Heart left ventricle (tissue), 16 donors: ENCODE results near the gene ARL3. TPM values are rescaled to one million over a fixed set of nuclear protein-coding genes. Genes with fewer than 3 reads are reported as not detected.

Source experiments
- ATAC-seq, 4 donors: fragments of 200-7000 bp; cut with Tn5 transposase; one replicate each; pipeline ENCODE4 v1.9.1; 2020 to 2022; ENCODE audit warnings: moderate library complexity in 4 of 4, mild to moderate bottlenecking in 3 of 4, moderate number of reproducible peaks in 1 of 4
- DNase-seq, 5 donors: peaks; one replicate each; pipeline ENCODE4 v3.0.0-alpha.2; 2020
- H3K27ac ChIP-seq, 12 donors: fragments of 200-600 bp; sonication (generic) in 4 of 12; one replicate each; pipeline versions ENCODE4 v1.5.0 to v1.8.0; 2016 to 2022; ENCODE audit warnings: mild to moderate bottlenecking in 2 of 12
- H3K27me3 ChIP-seq, 9 donors: fragments of 200-600 bp; sonication (generic) in 2 of 9; one replicate each; pipeline versions ENCODE4 v1.5.1 to v1.8.0; 2016 to 2022; ENCODE audit warnings: mild to moderate bottlenecking in 3 of 9
- H3K36me3 ChIP-seq, 9 donors: fragments of 200-600 bp; sonication (generic) in 2 of 9; one replicate each; pipeline versions ENCODE4 v1.5.0 to v1.8.0; 2018 to 2022; ENCODE audit warnings: mild to moderate bottlenecking in 2 of 9
- H3K4me1 ChIP-seq, 12 donors: fragments of 200-600 bp; sonication (generic) in 4 of 12; one replicate each; pipeline versions ENCODE4 v1.5.0 to v1.8.0; 2016 to 2022; ENCODE audit warnings: mild to moderate bottlenecking in 3 of 12
- H3K4me3 ChIP-seq, 12 donors: fragments of 200-600 bp; sonication (generic) in 4 of 12; one replicate each; pipeline versions ENCODE4 v1.5.0 to v1.8.0; 2017 to 2022; ENCODE audit warnings: mild to moderate bottlenecking in 9 of 12, moderate library complexity in 4 of 12
- H3K9me3 ChIP-seq, 12 donors: fragments of 200-600 bp; sonication (generic) in 4 of 12; one replicate each; pipeline versions ENCODE4 v1.5.0 to v1.8.0; 2016 to 2022; ENCODE audit warnings: mild to moderate bottlenecking in 1 of 12
- POLR2A ChIP-seq, 2 donors: fragments of 450-650 bp; IDR thresholded peaks; one replicate each; pipeline ENCODE4 v1.6.1; 2017; ENCODE audit warnings: antibody characterized with exemption in 2 of 2, mild to moderate bottlenecking in 2 of 2, moderate library complexity in 2 of 2
- WGBS, 4 donors: extraction: QIAGEN DNeasy Blood & Tissue Kit in 2 of 4; methylation state at CpG; one replicate each; pipeline versions ENCODE4 v1.1.5 to v1.1.7; 2013 to 2018; 5-methylcytosine and 5-hydroxymethylcytosine counted together
- intact Hi-C, 10 donors: fragments of 100-400 bp; cut with DNase I; formaldehyde crosslinking; loops; one replicate each; pipeline versions ENCODE4 v1.11.1 to v1.14.2; 2022
- polyA plus RNA-seq, 2 donors: library from polyadenylated mRNA; stranded (reverse); fragments of 200-250 nt; gene quantifications; one replicate each; pipeline ENCODE4 v1.2.3, GENCODE V29; 2013
- total RNA-seq, 9 donors: library from RNA; depleted of rRNA in 2 of 9; stranded (reverse); fragments of >200 nt in 2 of 9; fragmentation: NEBNext Ultra II Directional in 3 of 9; extraction: Animal tissue kit (Norgen Biotek cat#: 25700) in 3 of 9; gene quantifications; one replicate each; pipeline versions ENCODE4 v1.1.0 to v1.2.4, GENCODE V29; 2016 to 2023
- TF ChIP-seq, protein P1 (sequence below), 12 donors: fragments of 200-600 bp; sonication (generic) in 4 of 12; IDR thresholded peaks; one replicate each; pipeline versions ENCODE4 v1.5.0 to v1.8.0; 2018 to 2022; ENCODE audit warnings: antibody characterized with exemption in 12 of 12, mild to moderate bottlenecking in 5 of 12
- donor health status: ischemic (EF 13 %, LVEDD 7.1; RV severe dilation, severe dysfunction).
- donor health status: healthy with polysubstance abuse.
- donor health status: DM: no; HTN: yes; CAD: no.
- donor health status: DM: no; HTN: no; CAD: no.
- donor health status: ischemic (EF 25% LVEDD 6.9; RV normal size, moderate dysfunction).
- donor health status: ischemic (EF 25% LVEDD 5.7; RV mildly dilated, moderate dysfunction).
- donor health status: healthy.
- donor health status: DM: yes; HTN: yes; CAD: no.
- donor health status: ischemic (EF 35%, LVEDD 5.7; RV mildly dilated, moderate dysfunction).
- donor health status: nonischemic (EF 11% LVEDD 7.7; RV severe dilation, severe dysfunction).
- donor health status: DM: yes; HTN: yes; CAD: no.
- donor health status: PGD.
- donor health status: ischemic (EF 29% LVEDD 5.4; RV normal size, mild dysfunction).
- donor health status: nonischemic (EF 23%, LVEDD 6.1; RV moderate dilation, normal function).

The ARL3 gene
- total and polyA plus RNA-seq, 11 donors, result 5.8 to 19.3 (median 12.6) TPM

DNA sequence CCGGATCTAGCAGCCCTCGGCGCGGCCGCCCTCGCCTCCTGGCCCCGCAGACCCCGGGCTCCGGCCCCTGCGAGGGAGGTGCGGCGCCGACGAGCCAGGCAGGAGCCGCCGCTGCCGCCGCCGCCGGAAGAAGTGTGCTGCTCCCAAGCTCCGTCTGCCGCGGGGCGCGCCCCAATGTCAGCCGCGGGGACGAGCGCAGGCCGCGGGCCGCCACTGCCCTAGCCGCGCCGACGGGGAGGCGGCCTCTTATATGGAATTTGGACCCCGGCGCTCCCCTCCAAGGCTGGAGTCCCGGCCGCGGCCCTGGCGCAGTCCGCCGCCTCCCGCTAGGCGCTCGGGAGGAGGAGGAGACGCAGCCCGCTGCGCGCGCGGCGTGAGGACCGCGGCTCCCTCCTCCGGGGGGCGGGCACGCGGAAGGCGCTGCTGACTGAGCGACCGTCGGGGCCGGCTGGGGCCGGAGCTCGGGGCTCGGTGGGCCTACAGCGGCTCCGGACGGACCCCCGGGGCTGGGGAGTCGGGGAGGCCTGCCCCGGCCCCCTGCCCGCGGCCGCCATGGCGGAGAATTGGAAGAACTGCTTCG lies 70.0 kb downstream of the ARL3 start, which contains the start of gene TRIM8:
TRIM8 (plus strand) TSS at position 414 of the 580 bp plus-strand sequence; CDS start at position 553, 139 bp downstream.
- H3K4me3 ChIP-seq, result peak within 1 kb of the TSS; percentile 68 to 97 (median 86)
- no peaks in the 10 kb centered on the region for H3K27me3 ChIP-seq
- peak in 4 of 5 donors; percentile 55 to 85 (median 66) for DNase-seq
- H3K9me3 ChIP-seq, result no peaks in the 10 kb centered on the region
- no peak for TF ChIP-seq POLR2A (IDR thresholded peaks at IDR 0.05)
- TF ChIP-seq, protein P1, sequence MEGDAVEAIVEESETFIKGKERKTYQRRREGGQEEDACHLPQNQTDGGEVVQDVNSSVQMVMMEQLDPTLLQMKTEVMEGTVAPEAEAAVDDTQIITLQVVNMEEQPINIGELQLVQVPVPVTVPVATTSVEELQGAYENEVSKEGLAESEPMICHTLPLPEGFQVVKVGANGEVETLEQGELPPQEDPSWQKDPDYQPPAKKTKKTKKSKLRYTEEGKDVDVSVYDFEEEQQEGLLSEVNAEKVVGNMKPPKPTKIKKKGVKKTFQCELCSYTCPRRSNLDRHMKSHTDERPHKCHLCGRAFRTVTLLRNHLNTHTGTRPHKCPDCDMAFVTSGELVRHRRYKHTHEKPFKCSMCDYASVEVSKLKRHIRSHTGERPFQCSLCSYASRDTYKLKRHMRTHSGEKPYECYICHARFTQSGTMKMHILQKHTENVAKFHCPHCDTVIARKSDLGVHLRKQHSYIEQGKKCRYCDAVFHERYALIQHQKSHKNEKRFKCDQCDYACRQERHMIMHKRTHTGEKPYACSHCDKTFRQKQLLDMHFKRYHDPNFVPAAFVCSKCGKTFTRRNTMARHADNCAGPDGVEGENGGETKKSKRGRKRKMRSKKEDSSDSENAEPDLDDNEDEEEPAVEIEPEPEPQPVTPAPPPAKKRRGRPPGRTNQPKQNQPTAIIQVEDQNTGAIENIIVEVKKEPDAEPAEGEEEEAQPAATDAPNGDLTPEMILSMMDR (IDR thresholded peaks at IDR 0.05), result no peak
- H3K27ac ChIP-seq, result peak within 1 kb of the TSS; percentile 93 to 100 (median 98)
- ATAC-seq, result peak in 2 of 4 donors; percentile 0
- 0 to 2% (median 0%) methylated on average over 21 to 80 of the region's 80 CpGs for WGBS, 4 donors
- peaks cover 0 to 8% (median 0%) of the 10 kb centered on the region in 9 donors for H3K36me3 ChIP-seq
- H3K4me1 ChIP-seq, result peaks cover 21 to 42% (median 31%) of the 10 kb centered on the region in 12 donors
- intact Hi-C loops, result loop anchor here in 6 of 10 donors (2.0 to 10.0 kb wide), 7 partner anchors 31 to 141 kb away; partner anchors contain the start of genes ACTR1A (in 2 of the 6), SUFU (in 2 of the 6), ARL3 (in 1 of the 6) and SFXN2 (in 1 of the 6)

DNA sequence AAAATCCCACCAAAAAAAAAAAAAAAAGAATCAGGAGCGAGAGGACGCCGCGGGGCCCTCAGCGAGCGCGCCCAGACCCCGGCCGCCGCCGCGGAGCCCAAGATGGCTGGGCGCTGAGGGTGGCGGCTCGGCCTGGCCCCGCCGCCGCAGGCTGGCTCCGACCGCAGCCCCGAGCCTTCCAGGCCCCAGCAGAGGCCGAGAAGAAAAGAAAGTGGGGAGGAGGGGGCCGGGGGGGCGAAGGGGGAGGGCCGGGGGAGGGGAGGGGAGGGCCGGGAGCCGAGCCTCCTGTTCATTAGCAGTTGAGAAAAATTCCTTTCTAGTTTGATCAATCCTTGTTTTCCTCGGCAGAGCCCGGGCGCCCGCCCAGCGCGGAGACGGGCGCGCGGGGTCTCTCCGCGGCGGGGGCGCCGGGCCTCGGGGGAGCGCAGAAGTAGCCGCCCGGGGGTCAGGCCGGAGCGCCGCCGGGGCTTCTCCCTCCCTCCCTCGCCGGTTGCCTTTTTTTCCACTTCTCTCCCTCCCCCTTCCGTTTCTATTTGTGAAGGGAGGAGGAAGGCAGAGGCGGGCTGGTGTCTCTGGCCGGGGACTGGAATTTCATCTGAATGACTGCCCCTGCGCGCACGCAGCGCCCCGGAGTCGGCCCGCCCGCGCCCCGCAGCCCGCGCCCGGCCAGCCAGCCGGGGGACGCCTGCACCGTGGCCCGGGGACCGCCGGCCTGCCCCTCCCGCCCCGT lies 70.7 kb downstream of the ARL3 start:
- Histone ChIP-seq H3K27me3 (no peaks in the 10 kb centered on the region), H3K27ac (peak overlapping the region; percentile 93 to 100 (median 98)), H3K9me3 (no peaks in the 10 kb centered on the region), H3K36me3 (peaks cover 0 to 5% (median 0%) of the 10 kb centered on the region in 9 donors), H3K4me1 (peaks cover 14 to 36% (median 24%) of the 10 kb centered on the region in 12 donors), H3K4me3 (peak overlapping the region; percentile 68 to 97 (median 86))
- ATAC-seq (peak in 2 of 4 donors; percentile 2 to 3), DNase-seq (peak; percentile 81 to 87 (median 85))
- intact Hi-C loops, result loop anchor here in 6 of 10 donors (2.0 to 10.0 kb wide), 8 partner anchors 31 to 141 kb away; partner anchors contain the start of genes ACTR1A (in 5 of the 6), SUFU (in 5 of the 6), ARL3 (in 1 of the 6) and SFXN2 (in 1 of the 6)
- WGBS, 4 donors, result 0 to 1% (median 1%) methylated on average over 47 to 75 of the region's 76 CpGs
- peak; percentile 31 to 59 for TF ChIP-seq POLR2A (IDR thresholded peaks at IDR 0.05)
- TF ChIP-seq, protein P1 (IDR thresholded peaks at IDR 0.05), result no peak

DNA sequence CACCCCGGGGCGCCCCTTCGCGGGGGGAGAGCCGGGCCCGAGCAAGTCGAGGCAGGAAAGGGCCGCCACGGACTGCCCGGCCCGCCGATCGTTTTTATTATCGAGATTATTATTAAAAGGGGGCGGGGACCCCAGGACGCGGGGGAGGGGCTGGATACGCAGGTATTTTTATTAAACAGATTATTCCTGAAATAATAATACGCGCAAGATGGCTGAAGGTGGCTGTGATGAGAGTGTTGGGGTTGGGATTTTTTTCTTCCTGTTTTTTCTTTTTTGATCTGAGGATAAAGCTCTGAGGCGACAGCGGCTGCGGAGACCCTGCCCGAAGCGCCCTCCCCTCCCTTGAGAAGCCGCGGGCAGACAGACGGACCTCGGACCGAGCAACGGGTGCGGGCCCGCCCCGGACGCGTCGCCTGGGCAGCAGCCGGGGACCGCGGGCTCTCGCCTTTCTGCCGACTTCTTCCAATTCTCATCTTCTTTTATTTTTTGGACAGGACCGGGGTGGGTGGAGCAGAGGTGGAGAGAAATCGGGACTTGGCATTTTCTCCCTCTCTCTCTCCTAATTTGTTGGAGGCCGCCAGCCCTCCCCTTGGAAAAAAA lies 71.4 kb downstream of the ARL3 start:
- intact Hi-C loops, result loop anchor here in 7 of 10 donors (1.0 to 10.0 kb wide), 6 partner anchors 46 to 142 kb away; partner anchors contain the start of genes ACTR1A (in 6 of the 7), SUFU (in 5 of the 7), ARL3 (in 1 of the 7) and SFXN2 (in 1 of the 7)
- Histone ChIP-seq H3K36me3 (peaks cover 0 to 4% (median 0%) of the 10 kb centered on the region in 9 donors), H3K9me3 (no peaks in the 10 kb centered on the region), H3K4me3 (peak overlapping the region; percentile 68 to 97 (median 86)), H3K4me1 (peaks cover 11 to 29% (median 17%) of the 10 kb centered on the region in 12 donors), H3K27ac (peak overlapping the region; percentile 93 to 100 (median 98)), H3K27me3 (no peaks in the 10 kb centered on the region)
- TF ChIP-seq, protein P1 (IDR thresholded peaks at IDR 0.05), result no peak
- peak in 1 of 2 donors; percentile 62 for TF ChIP-seq POLR2A (IDR thresholded peaks at IDR 0.05)
- WGBS, 4 donors, result 0 to 1% (median 0%) methylated on average over 43 to 45 of the region's 45 CpGs
- DNase-seq (peak in 4 of 5 donors; percentile 59 to 83 (median 74)), ATAC-seq (no peak)
